Immature natural killer cell (primary cell): ENCODE measurements around the gene MT1B. TPM values are rescaled to one million over a fixed set of nuclear protein-coding genes. Genes with fewer than 3 reads are reported as not detected.

ENCODE experiments used
- DNase-seq, 3 donors: peaks; one replicate each; pipeline ENCODE4 v3.0.0; 2022; ENCODE audit warnings: mixed read lengths in 1 of 3
- H3K27ac Mint-ChIP-seq, 6 donors: one replicate each; pipeline ENCODE4 v1.8.0; 2020; ENCODE audit warnings: mixed read lengths in 6 of 6, mild to moderate bottlenecking in 5 of 6, inconsistent platforms in 4 of 6, moderate library complexity in 3 of 6
- H3K27me3 Mint-ChIP-seq, 3 donors: one replicate each; pipeline ENCODE4 v1.8.0; 2020 to 2021; ENCODE audit warnings: low read depth in 3 of 3, mild to moderate bottlenecking in 3 of 3, mixed read lengths in 3 of 3, moderate library complexity in 3 of 3, inconsistent platforms in 1 of 3
- H3K36me3 Mint-ChIP-seq, 3 donors: one replicate each; pipeline ENCODE4 v1.8.0; 2020; ENCODE audit warnings: mixed read lengths in 3 of 3, inconsistent platforms in 2 of 3, mild to moderate bottlenecking in 2 of 3
- H3K4me1 Mint-ChIP-seq, 2 donors: one replicate each; pipeline ENCODE4 v1.8.0; 2020; ENCODE audit warnings: inconsistent platforms in 2 of 2, mild to moderate bottlenecking in 2 of 2, mixed read lengths in 2 of 2, moderate library complexity in 1 of 2
- H3K4me3 Mint-ChIP-seq, 5 donors: one replicate each; pipeline ENCODE4 v1.8.0; 2020; ENCODE audit warnings: mild to moderate bottlenecking in 5 of 5, mixed read lengths in 5 of 5, inconsistent platforms in 3 of 5, moderate library complexity in 3 of 5
- H3K9me3 Mint-ChIP-seq, 6 donors: one replicate each; pipeline ENCODE4 v1.8.0; 2020; ENCODE audit warnings: mild to moderate bottlenecking in 6 of 6, mixed read lengths in 6 of 6, inconsistent platforms in 4 of 6, moderate library complexity in 3 of 6
- polyA plus RNA-seq, 3 donors: library from polyadenylated mRNA; unstranded; fragments of 300-500 nt; fragmentation: Illumina TruSeq; gene quantifications; one replicate each; pipeline ENCODE4 v1.2.3, GENCODE V29; 2021

The MT1B gene
- polyA plus RNA-seq, 3 donors from 2014 or later, result not detected

DNA sequence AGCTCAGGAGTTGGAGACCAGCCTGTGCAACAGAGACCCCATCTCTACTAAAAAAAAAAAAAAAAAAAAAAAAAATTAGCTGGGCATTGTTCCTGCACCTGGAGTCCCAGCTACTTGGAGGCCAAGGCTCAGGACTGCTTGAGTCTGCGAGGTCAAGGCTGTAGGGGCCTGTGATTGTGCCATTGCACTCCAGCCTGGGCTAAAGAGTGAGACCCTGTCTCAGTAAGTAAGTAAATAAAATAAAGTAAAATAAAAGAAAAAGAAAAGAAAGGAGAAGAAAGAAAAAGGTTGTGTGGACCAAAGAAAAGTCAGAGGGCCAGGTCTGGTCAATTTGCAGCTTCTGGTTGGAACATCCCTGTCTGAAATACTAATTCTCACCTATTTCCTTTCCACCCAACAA is 48.9 kb downstream of the MT1B start:
- H3K9me3 Mint-ChIP-seq, result no peaks in the 10 kb centered on the region
- H3K27me3 Mint-ChIP-seq, result peaks cover 0 to 5% (median 0%) of the 10 kb centered on the region in 3 donors
- peaks cover 0 to 3% (median 0%) of the 10 kb centered on the region in 3 donors for H3K36me3 Mint-ChIP-seq
- no peak overlapping the region for H3K27ac Mint-ChIP-seq
- peaks cover 7 to 10% of the 10 kb centered on the region in 2 donors for H3K4me1 Mint-ChIP-seq
- H3K4me3 Mint-ChIP-seq, result no peak overlapping the region
- DNase-seq, result no peak

DNA sequence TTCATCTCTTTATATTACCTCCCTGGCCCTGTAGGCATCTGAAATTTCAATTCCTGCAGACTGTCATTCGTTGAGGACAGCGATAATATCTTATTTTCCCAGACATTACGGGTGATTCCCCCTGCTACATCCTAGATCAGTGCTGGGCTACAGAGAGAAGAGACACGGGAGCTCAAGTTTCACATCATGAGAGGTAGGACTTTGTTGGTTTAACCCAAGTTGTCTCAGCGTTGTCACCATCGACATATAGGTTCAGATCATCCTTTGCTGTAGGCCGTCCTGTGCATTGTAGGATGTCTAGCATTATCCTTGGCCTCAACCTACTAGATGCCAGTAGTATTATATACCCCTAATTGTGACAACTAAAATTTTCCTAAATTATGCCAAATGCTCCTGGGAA is 49.8 kb downstream of the MT1B start:
- H3K4me1 Mint-ChIP-seq, result peaks cover 7 to 10% of the 10 kb centered on the region in 2 donors
- peaks cover 0 to 5% (median 0%) of the 10 kb centered on the region in 3 donors for H3K27me3 Mint-ChIP-seq
- peaks cover 0 to 3% (median 0%) of the 10 kb centered on the region in 3 donors for H3K36me3 Mint-ChIP-seq
- peak overlapping the region in 1 of 5 donors; percentile 36 for H3K4me3 Mint-ChIP-seq
- peak overlapping the region in 2 of 6 donors; percentile 28 for H3K27ac Mint-ChIP-seq
- no peak for DNase-seq
- no peaks in the 10 kb centered on the region for H3K9me3 Mint-ChIP-seq

Other genes starting within 250 kb of the MT1B start
- gene AMFR, start 226.3 kb upstream of the MT1B start, polyA plus RNA-seq, result 10 to 100 TPM; 17.8 to 63.3 (median 40.3) TPM
- gene NUDT21, start 200.6 kb upstream of the MT1B start, polyA plus RNA-seq, result 10 to 100 TPM; 71.2 to 79.8 (median 76.8) TPM
- 10 to 100 TPM; 61.1 to 96.7 (median 80.5) TPM for gene OGFOD1, start 200.3 kb upstream of the MT1B start, polyA plus RNA-seq
- 10 to 100 TPM; 16.9 to 25.6 (median 19.2) TPM for gene BBS2, start 131.9 kb upstream of the MT1B start, polyA plus RNA-seq
- not detected for gene MT4, start 86.8 kb upstream of the MT1B start, polyA plus RNA-seq
- not detected for gene MT3, start 62.4 kb upstream of the MT1B start, polyA plus RNA-seq
- 100 to 1,000 TPM; 139 to 321 (median 313) TPM for gene MT2A, start 43.3 kb upstream of the MT1B start, polyA plus RNA-seq
- gene MT1E, start 26.1 kb upstream of the MT1B start, polyA plus RNA-seq, result 1 to 10 TPM in 2 of 3 donors, not detected in 1; 1.4 to 2.5 TPM
- not detected for gene MT1M, start 19.2 kb upstream of the MT1B start, polyA plus RNA-seq
- not detected for gene MT1A, start 13.2 kb upstream of the MT1B start, polyA plus RNA-seq
- gene MT1F, start 6.1 kb downstream of the MT1B start, polyA plus RNA-seq, result 10 to 100 TPM in 2 of 3 donors, 1 to 10 TPM in 1; 6.4 to 39.1 (median 20.6) TPM
- not detected for gene MT1G, start 16.2 kb downstream of the MT1B start, polyA plus RNA-seq
- not detected for gene MT1H, start 17.9 kb downstream of the MT1B start, polyA plus RNA-seq
- gene MT1X, start 30.6 kb downstream of the MT1B start, polyA plus RNA-seq, result 10 to 100 TPM; 23.2 to 73.5 (median 69.4) TPM
- gene NUP93, start 78.2 kb downstream of the MT1B start, polyA plus RNA-seq, result 10 to 100 TPM; 57.1 to 91.4 (median 68.3) TPM
- gene SLC12A3, start 213.3 kb downstream of the MT1B start, polyA plus RNA-seq, result under 1 TPM in 1 of 3 donors, not detected in 2; 0.51 TPM